HepG2 (cell line): ENCODE results near the gene TMEM164. TPM values are rescaled to one million over a fixed set of nuclear protein-coding genes. Genes with fewer than 3 reads are reported as not detected.

Experiments
- ATAC-seq: fragments of 200-7000 bp; cut with Tn5 transposase; 3 replicates; pipeline ENCODE4 v1.9.1; 2020; ENCODE audit warnings: mild to moderate bottlenecking, moderate library complexity
- BruUV-seq: library from RNA; stranded (reverse); fragments of 400-500 nt; replicated peaks from 2 replicates; lab custom pipeline; 2021; lab: Mats Ljungman, UMichigan
- CTCF ChIA-PET: fragments of 300-600 bp; formaldehyde crosslinking; extraction: SDS; loops from one replicate; lab custom pipeline; 2021; ENCODE audit warnings: low total read pairs, inconsistent platforms, low intra/inter-chr PET ratio; lab: Yijun Ruan, JAX
- POLR2A ChIA-PET: fragments of 350-600 bp; sonication (Branson Sonifier 250); formaldehyde crosslinking; loops from one replicate; lab custom pipeline; 2020; ENCODE audit warnings: antibody characterized with exemption, inconsistent platforms; lab: Yijun Ruan, JAX
- DNase-seq: peaks from one replicate; pipeline ENCODE4 v3.0.0-alpha.2; 2015; ENCODE audit warnings: low spot score
- FAIRE-seq: peaks from 3 replicates; lab custom pipeline; 2011; peaks lifted over from hg19 to GRCh38; lab: Jason Lieb, UNC
- H2AFZ ChIP-seq: one replicate; pipeline ENCODE4 v1.6.1; 2011; ENCODE audit warnings: low read length, inconsistent platforms
- H3K27ac ChIP-seq: fragments of 300-600 bp; 3 replicates; pipeline ENCODE4 v1.8.0; 2011; ENCODE audit warnings: mixed run types, mild to moderate bottlenecking, mixed read lengths, low read length, inconsistent platforms; ENCODE audit not compliant: insufficient read depth; ENCODE audit errors: extremely low read length
- H3K27me3 ChIP-seq, 2 experiments: fragments of 200-600 bp in 1 of 2; 2 replicates in 1 of 2; 3 replicates in 1 of 2; pipeline versions ENCODE4 v1.6.0 to v1.8.0; 2011; ENCODE audit warnings: low read length in 2 of 2, mild to moderate bottlenecking in 2 of 2, moderate library complexity in 2 of 2, inconsistent platforms in 1 of 2; ENCODE audit not compliant: insufficient read depth in 2 of 2, control insufficient read depth in 1 of 2
- H3K36me3 ChIP-seq, 2 experiments: fragments of 200-600 bp in 1 of 2; replicated peaks in 1 of 2; 2 replicates in 1 of 2; 3 replicates in 1 of 2; pipeline versions ENCODE4 v1.5.1 to v1.8.0; 2011; ENCODE audit warnings: low read length in 2 of 2, inconsistent platforms in 1 of 2; ENCODE audit not compliant: insufficient read depth in 2 of 2, control insufficient read depth in 1 of 2
- H3K4me1 ChIP-seq: 2 replicates; pipeline ENCODE4 v1.5.1; 2012; ENCODE audit warnings: low read length, inconsistent platforms; ENCODE audit not compliant: insufficient read depth
- H3K4me2 ChIP-seq: 2 replicates; pipeline ENCODE4 v1.6.0; 2011; ENCODE audit warnings: low read depth, low read length, inconsistent platforms
- H3K4me3 ChIP-seq, 3 experiments: fragments of 200-600 bp in 1 of 3; sonication (generic), shearing (Covaris generic) in 1 of 3; replicated peaks in 1 of 3; 2 replicates each; pipeline ENCODE4 v1.5.1; 2011 to 2016; ENCODE audit warnings: low read length in 3 of 3, inconsistent platforms in 2 of 3, low read depth in 2 of 3, mild to moderate bottlenecking in 2 of 3, control low read depth in 1 of 3, mixed read lengths in 1 of 3; ENCODE audit not compliant: insufficient read depth in 1 of 3
- H3K79me2 ChIP-seq: one replicate; pipeline ENCODE4 v1.6.1; 2011; ENCODE audit warnings: low read length, inconsistent platforms; ENCODE audit not compliant: insufficient read depth
- H3K9ac ChIP-seq: 2 replicates; pipeline ENCODE4 v1.6.0; 2011; ENCODE audit warnings: mild to moderate bottlenecking, low read depth, low read length, inconsistent platforms; ENCODE audit not compliant: insufficient read depth
- H3K9me3 ChIP-seq: 2 replicates; pipeline ENCODE4 v1.5.1; 2012; ENCODE audit warnings: mild to moderate bottlenecking, low read length
- H4K20me1 ChIP-seq: 2 replicates; pipeline ENCODE4 v1.6.0; 2011; ENCODE audit warnings: inconsistent platforms, mild to moderate bottlenecking, low read length, moderate library complexity; ENCODE audit not compliant: insufficient read depth
- CCAR2 ChIP-seq: fragments of 200-400 bp; formaldehyde crosslinking; optimal IDR thresholded peaks from 2 replicates; pipeline ENCODE3; 2018; ENCODE audit warnings: low read depth, mild to moderate bottlenecking, low read length, moderate library complexity
- CREB1 ChIP-seq, 2 experiments: fragments of 450-650 bp in 1 of 2; IDR thresholded peaks; 2 replicates each; pipeline ENCODE4 v1.6.1; 2016 to 2017; ENCODE audit warnings: control low read depth in 1 of 2, mild to moderate bottlenecking in 1 of 2, missing compliant biosample characterization in 1 of 2, missing genetic modification characterization in 1 of 2
- GZF1 ChIP-seq: sonication (generic); formaldehyde crosslinking; IDR thresholded peaks from 2 replicates; pipeline ENCODE4 v1.5.1; 2020; ENCODE audit warnings: mild to moderate bottlenecking, missing genetic modification reagents
- ZNF44 ChIP-seq: sonication (generic); formaldehyde crosslinking; IDR thresholded peaks from 2 replicates; pipeline ENCODE4 v1.5.1; 2020; ENCODE audit warnings: mild to moderate bottlenecking, missing genetic modification reagents
- WGBS: methylation state at CpG from one replicate; pipeline ENCODE4 v1.1.6; 2017; ENCODE audit warnings: low lambda C conversion rate; 5-methylcytosine and 5-hydroxymethylcytosine counted together
- in situ Hi-C: cut with HindIII; loops from 2 replicates; pipeline ENCODE4 v1.10.0; 2017; ENCODE audit warnings: low pct_unique_long_range_greater_than_20kb; ENCODE audit not compliant: extremely low pct_ligation_motif_present
- intact Hi-C: fragments of 100-400 bp; cut with micrococcal nuclease; formaldehyde crosslinking; loops from one replicate; pipeline ENCODE4 v1.10.0; 2022; ENCODE audit not compliant: unreplicated experiment
- polyA plus RNA-seq, 8 experiments: library from polyadenylated mRNA; depleted of rRNA in 3 of 8; stranded (reverse) in 7 of 8; unstranded in 1 of 8; fragments of >200 nt; fragmentation: Illumina TruSeq in 4 of 8; extraction: Trizol in 4 of 8; gene quantifications; 2 replicates each; pipeline versions ENCODE4 v1.2.1 to v1.2.3, GENCODE V29; 2011 to 2016; ENCODE audit warnings: low read depth in 4 of 8, missing spikeins in 1 of 8, mixed read lengths in 1 of 8; ENCODE audit not compliant: insufficient read depth in 1 of 8
- total RNA-seq, 5 experiments: library from RNA; depleted of rRNA; stranded (reverse); fragments of >200 nt; fragmentation: Illumina TruSeq; extraction: Trizol; gene quantifications; 2 replicates each; pipeline ENCODE4 v1.2.3, GENCODE V29; 2016; ENCODE audit warnings: low read depth in 1 of 5
- TF ChIP-seq, protein P1 (sequence below): sonication (generic); formaldehyde crosslinking; IDR thresholded peaks from 2 replicates; pipeline ENCODE4 v1.5.0; 2020; ENCODE audit warnings: missing genetic modification reagents, mild to moderate bottlenecking, borderline replicate concordance

TMEM164 gene
- total and polyA plus RNA-seq, 2 of the 13 experiments (the other 11 are each of a cell fraction or from before 2014, with no cell fraction given): 5.8 to 13.2 TPM

DNA sequence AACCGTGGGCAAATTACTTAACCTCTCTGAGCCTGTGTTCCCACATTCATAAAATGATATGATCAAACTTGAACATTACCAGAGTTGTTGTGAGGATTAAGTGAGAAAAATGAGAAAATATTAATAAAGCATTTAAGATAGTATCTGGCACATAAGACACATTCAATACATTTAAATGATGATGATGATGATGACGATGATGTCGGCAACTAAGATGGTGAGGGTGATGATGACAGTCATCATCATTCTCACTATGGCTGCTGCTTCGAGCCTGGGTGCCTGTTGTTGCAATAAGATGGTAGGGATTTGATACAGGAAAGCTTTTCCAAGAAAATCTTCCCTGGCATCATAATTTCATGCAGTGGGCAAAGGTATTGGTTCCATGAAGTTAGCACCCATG, 11.1 kb downstream of the TMEM164 start:
- Histone ChIP-seq H3K27ac (no peak overlapping the region), H3K27me3 (no peaks in the 10 kb centered on the region), H3K9me3 (no peaks in the 10 kb centered on the region), H3K79me2 (no peaks in the 10 kb centered on the region), H2AFZ (no peak overlapping the region), H3K4me3 (no peak overlapping the region), H3K9ac (no peak overlapping the region), H3K4me1 (no peaks in the 10 kb centered on the region), H3K4me2 (no peak overlapping the region), H4K20me1 (no peaks in the 10 kb centered on the region), H3K36me3 (no peaks in the 10 kb centered on the region)
- intact Hi-C loops (no loop called here), in situ Hi-C loops (no loop called here)
- 86% methylated on average over 3 of the region's 4 CpGs for WGBS
- TF ChIP-seq CCAR2 (no peak), CREB1 (IDR thresholded peaks at IDR 0.05) (peak; percentile 52), CREB1 (CRISPR knock-in tag; IDR thresholded peaks at IDR 0.05) (no peak)
- no TSS peak for BruUV-seq
- ChIA-PET POLR2A (no interaction called here), CTCF (no interaction called here)
- DNase-seq (no peak), ATAC-seq (no peak), FAIRE-seq (no peak)

DNA sequence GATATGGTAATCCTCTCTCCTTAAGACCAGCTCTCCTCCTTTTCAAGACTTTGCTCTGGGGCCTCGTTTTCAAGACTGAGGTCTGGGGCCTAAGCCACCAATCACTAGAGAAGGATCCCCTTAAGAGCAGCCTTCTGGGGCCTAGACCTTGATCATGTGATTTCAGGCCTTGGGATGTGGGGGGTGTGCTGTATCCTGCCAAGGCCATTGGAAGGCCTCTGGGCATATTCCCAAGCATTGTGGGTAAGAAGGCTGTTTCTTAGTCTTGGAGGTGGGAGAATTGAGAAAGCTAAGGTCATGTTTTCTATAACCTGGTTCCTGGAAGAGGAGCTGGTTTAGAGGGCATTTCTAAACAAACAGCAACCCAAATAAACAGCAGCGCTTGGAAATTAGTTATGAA, 12.1 kb downstream of the TMEM164 start:
- Histone ChIP-seq H3K4me3 (no peak overlapping the region), H3K4me2 (no peak overlapping the region), H2AFZ (no peak overlapping the region), H3K79me2 (no peaks in the 10 kb centered on the region), H3K27me3 (no peaks in the 10 kb centered on the region), H3K36me3 (no peaks in the 10 kb centered on the region), H3K9me3 (no peaks in the 10 kb centered on the region), H3K27ac (no peak overlapping the region), H3K4me1 (no peaks in the 10 kb centered on the region), H3K9ac (no peak overlapping the region), H4K20me1 (no peaks in the 10 kb centered on the region)
- TF ChIP-seq GZF1 (CRISPR knock-in tag) (no peak), ZNF44 (CRISPR knock-in tag) (no peak)
- TF ChIP-seq, protein P1, sequence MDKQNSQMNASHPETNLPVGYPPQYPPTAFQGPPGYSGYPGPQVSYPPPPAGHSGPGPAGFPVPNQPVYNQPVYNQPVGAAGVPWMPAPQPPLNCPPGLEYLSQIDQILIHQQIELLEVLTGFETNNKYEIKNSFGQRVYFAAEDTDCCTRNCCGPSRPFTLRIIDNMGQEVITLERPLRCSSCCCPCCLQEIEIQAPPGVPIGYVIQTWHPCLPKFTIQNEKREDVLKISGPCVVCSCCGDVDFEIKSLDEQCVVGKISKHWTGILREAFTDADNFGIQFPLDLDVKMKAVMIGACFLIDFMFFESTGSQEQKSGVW (CRISPR knock-in tag): no peak
- BruUV-seq: no TSS peak
- DNase-seq (no peak), ATAC-seq (no peak), FAIRE-seq (no peak)
- ChIA-PET POLR2A (no interaction called here), CTCF (no interaction called here)
- 100% methylated on average over 2 of the region's 2 CpGs for WGBS
- in situ Hi-C loops (no loop called here), intact Hi-C loops (no loop called here)
